GM12874 (cell line): ENCODE results near the gene PSMG4.

ENCODE experiments used
- CTCF ChIP-seq: IDR thresholded peaks from 2 replicates; pipeline ENCODE4 v1.5.1; 2011; ENCODE audit warnings: low read depth, mild to moderate bottlenecking, control low read depth, low read length, moderate library complexity; ENCODE audit not compliant: insufficient read depth

Gene PSMG4

GRCh38 chr6:3247255-3248146 is 11.2 kb upstream of the PSMG4 start:
- TF ChIP-seq CTCF = no peak

DNA sequence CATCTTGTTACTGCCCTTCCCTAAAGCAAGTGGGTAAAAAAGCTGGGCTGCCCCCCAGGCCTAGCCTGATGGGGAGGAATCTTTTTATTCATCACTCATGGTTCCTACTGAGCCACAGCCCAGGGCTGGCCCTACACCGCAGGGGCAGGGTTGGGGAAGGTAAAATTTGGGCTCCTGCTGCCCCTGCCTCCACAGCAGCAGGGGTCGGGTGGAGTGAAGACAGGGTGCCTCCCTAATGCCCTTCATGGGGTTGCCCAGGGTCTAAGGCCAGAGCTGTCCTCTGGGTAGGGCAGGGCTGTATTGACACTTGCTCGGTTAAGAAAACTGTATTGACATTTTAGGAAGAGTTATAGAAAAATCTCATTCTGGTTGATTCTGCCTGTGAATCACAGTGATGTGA is 8.9 kb upstream of the PSMG4 start:
- TF ChIP-seq CTCF = no peak

DNA sequence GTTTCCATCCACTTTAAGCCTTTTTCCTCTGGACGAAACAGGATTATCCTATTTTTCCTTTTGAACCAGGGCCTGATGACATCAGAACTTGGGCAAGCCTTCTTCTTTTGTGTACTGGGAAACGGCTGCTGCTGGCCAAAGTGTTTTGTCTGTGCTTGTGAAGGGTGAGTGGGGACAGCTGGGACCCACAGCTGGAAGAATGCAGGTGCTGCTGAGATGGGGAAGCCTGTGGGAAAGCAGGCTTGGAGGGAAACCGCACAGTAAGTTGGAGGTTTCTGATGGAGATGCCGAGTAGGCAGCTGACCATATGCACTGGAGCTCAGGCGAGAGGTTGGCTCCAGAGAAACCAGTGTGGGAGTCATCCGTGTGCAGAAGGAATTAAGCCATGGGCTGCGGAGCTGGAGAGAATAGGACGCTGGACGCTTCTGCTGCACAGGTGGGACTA is 8.5 kb upstream of the PSMG4 start:
- TF ChIP-seq CTCF = no peak

DNA sequence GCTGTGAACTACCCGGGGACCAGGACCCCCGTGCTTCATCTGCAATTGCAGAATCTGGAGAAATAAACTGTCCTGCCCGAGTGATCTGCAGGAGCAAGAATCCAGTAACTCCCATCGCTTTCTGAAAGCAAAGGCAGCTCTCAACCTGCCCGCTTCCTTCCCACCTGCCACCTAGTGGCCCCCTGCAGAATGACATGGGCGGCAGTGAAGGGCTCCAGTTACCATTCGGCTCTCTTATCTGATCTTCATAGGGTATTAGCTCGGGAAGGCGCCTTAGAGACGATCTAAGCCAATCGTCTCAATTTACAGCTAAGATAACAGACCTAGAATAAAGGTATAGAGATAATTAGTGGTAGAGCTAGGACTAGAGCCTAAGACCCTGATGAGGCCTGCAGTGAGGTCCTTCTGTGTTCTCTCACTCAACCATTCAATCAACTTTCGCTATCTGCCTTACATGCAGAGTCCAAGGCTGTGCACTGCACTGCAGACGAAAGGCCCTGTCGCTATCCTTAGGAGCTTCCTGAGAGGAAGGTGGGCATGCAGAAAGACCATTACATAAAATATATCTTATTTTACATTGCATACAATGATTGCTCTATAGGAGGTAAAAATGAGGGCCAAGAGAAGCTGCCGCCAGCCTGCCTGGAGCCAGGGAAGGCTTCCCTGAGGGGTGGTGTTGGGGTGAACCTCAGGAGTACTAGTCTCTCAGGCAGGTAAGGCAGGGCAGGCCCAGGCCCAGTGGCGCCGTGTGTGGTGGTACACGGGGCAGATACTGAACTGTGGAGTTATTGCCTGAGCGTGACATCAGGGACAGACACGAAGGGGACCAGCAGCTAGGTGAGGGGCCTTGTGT is 7.1 kb upstream of the PSMG4 start:
- peak; percentile 94 for TF ChIP-seq CTCF

- no peak for TF ChIP-seq CTCF
Observed at GRCh38 chr6:3252369-3252768, 6.4 kb upstream of the PSMG4 start.

GRCh38 chr6:3252861-3253596 is 5.7 kb upstream of the PSMG4 start:
- no peak for TF ChIP-seq CTCF

DNA sequence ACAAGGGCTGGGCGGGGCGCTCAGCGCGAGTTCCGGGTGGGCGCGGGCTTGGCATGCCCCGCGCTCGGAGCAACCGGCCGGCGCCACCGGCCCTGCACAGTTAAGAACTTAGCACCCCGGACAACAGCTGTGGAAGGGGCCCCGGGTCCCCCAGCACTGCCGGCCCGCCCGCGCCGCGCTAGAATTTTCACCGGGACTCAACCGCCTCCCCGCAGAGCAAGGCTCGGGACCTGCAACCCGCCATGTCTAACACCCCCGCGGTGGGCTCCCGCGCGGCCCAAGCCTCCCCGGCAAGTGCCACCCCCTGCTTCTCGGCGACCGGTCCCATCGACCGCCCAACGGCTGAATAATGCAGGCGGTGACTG is 5.2 kb upstream of the PSMG4 start:
- TF ChIP-seq CTCF = no peak
